Gastrocnemius medialis (tissue), 4 donors: ENCODE data around the gene MTG2. TPM values are rescaled to one million over a fixed set of nuclear protein-coding genes. Genes with fewer than 3 reads are reported as not detected.

Experiments used
- ATAC-seq, 2 donors: fragments of 150-250 bp; one replicate each; pipeline ENCODE4 v1.9.1; 2016
- DNase-seq, 2 donors: peaks; one replicate each; pipeline ENCODE4 v3.0.0-alpha.2; 2019
- H3K27ac ChIP-seq, 4 donors: fragments of 200-600 bp; sonication (generic); 1 replicate in 1 of 4; 2 replicates in 3 of 4; pipeline ENCODE4 v1.5.1; 2016 to 2018; ENCODE audit warnings: mild to moderate bottlenecking in 2 of 4, moderate library complexity in 1 of 4
- H3K27me3 ChIP-seq, 3 donors: fragments of 200-600 bp; sonication (generic) in 2 of 3; 1 replicate in 1 of 3; 2 replicates in 2 of 3; pipeline versions ENCODE4 v1.5.1 to v1.6.0; 2016 to 2019; ENCODE audit warnings: mild to moderate bottlenecking in 1 of 3, moderate library complexity in 1 of 3
- H3K36me3 ChIP-seq, 2 donors: fragments of 200-600 bp; sonication (generic) in 1 of 2; one replicate each; pipeline ENCODE4 v1.5.1; 2017 to 2018
- H3K4me1 ChIP-seq, 2 donors: fragments of 200-600 bp; sonication (generic) in 1 of 2; one replicate each; pipeline ENCODE4 v1.5.1; 2016 to 2017; ENCODE audit warnings: mild to moderate bottlenecking in 2 of 2
- H3K4me3 ChIP-seq, 4 donors: fragments of 200-600 bp; sonication (generic) in 3 of 4; 1 replicate in 1 of 4; 2 replicates in 3 of 4; pipeline ENCODE4 v1.5.1; 2016 to 2019; ENCODE audit warnings: mild to moderate bottlenecking in 2 of 4
- H3K9me3 ChIP-seq, 3 donors: fragments of 200-600 bp; sonication (generic) in 2 of 3; 1 replicate in 1 of 3; 2 replicates in 2 of 3; pipeline ENCODE4 v1.5.1; 2016 to 2019
- CTCF ChIP-seq, 5 experiments: fragments of 450-650 bp in 3 of 5; fragments of 200-600 bp in 2 of 5; sonication (generic) in 2 of 5; IDR thresholded peaks in 4 of 5; conservative IDR thresholded peaks in 1 of 5; 1 replicate in 4 of 5; 2 replicates in 1 of 5; pipeline ENCODE4 v1.5.1; 2016 to 2019; ENCODE audit warnings: antibody characterized with exemption in 5 of 5, mild to moderate bottlenecking in 3 of 5, moderate library complexity in 3 of 5
- POLR2A ChIP-seq, 2 donors: fragments of 450-650 bp; IDR thresholded peaks; one replicate each; pipeline ENCODE4 v1.6.1; 2017; ENCODE audit warnings: antibody characterized with exemption in 2 of 2, mild to moderate bottlenecking in 2 of 2, moderate library complexity in 2 of 2
- in situ Hi-C, 4 donors: fragments of 200-750 bp; cut with MboI; loops; one replicate each; pipeline versions ENCODE4 v1.15.0 to v1.8.0; 2017; ENCODE audit warnings: low sequenced_read_pairs in 4 of 4
- intact Hi-C: fragments of 100-400 bp; cut with DNase I; formaldehyde crosslinking; loops from one replicate; pipeline ENCODE4 v1.15.1; 2023; ENCODE audit warnings: low total_unique reads
- total RNA-seq, 4 donors: library from RNA; depleted of rRNA; stranded (reverse); fragments of >200 nt; gene quantifications; one replicate each; pipeline versions ENCODE4 v1.1.0 to v1.2.3, GENCODE V29; 2016

Gene MTG2
- total RNA-seq, 4 donors from 2014 or later: 21.0 to 50.8 (median 29.3) TPM

GRCh38 chr20:62217913-62218773, 35.3 kb downstream of the MTG2 start:
- ATAC-seq (no peak), DNase-seq (no peak)
- H3K27me3 ChIP-seq: peaks cover 68 to 78% (median 72%) of the 10 kb centered on the region in 3 donors
- in situ Hi-C loops (no loop called here), intact Hi-C loops (no loop called here)
- peaks cover 4 to 18% of the 10 kb centered on the region in 2 donors for H3K4me1 ChIP-seq
- no peak overlapping the region for H3K27ac ChIP-seq
- no peak for TF ChIP-seq CTCF (IDR thresholded peaks at IDR 0.05 in 4 of 5, conservative IDR thresholded peaks at IDR 0.05 in 1 of 5)
- TF ChIP-seq POLR2A (IDR thresholded peaks at IDR 0.05): no peak
- H3K9me3 ChIP-seq: no peaks in the 10 kb centered on the region
- H3K4me3 ChIP-seq: no peak overlapping the region
- no peaks in the 10 kb centered on the region for H3K36me3 ChIP-seq

GRCh38 chr20:62219101-62219991, 36.5 kb downstream of the MTG2 start:
- TF ChIP-seq POLR2A (IDR thresholded peaks at IDR 0.05) (no peak), CTCF (IDR thresholded peaks at IDR 0.05 in 4 of 5, conservative IDR thresholded peaks at IDR 0.05 in 1 of 5) (no peak)
- Histone ChIP-seq H3K27ac (no peak overlapping the region), H3K4me1 (peaks cover 4 to 18% of the 10 kb centered on the region in 2 donors), H3K27me3 (peaks cover 65 to 72% (median 66%) of the 10 kb centered on the region in 3 donors), H3K36me3 (no peaks in the 10 kb centered on the region), H3K4me3 (peak overlapping the region in 3 of 4 donors; percentile 17 to 32 (median 31)), H3K9me3 (no peaks in the 10 kb centered on the region)
- in situ Hi-C loops: no loop called here
- intact Hi-C loops: no loop called here
- DNase-seq: no peak
- peak; percentile 28 to 33 for ATAC-seq

- Histone ChIP-seq H3K4me3 (peak within 1 kb of the TSS in 3 of 4 donors; percentile 17 to 32 (median 31)), H3K9me3 (no peaks in the 10 kb centered on the region), H3K27ac (no peak within 1 kb of the TSS), H3K4me1 (peaks cover 4 to 18% of the 10 kb centered on the region in 2 donors), H3K27me3 (peaks cover 57 to 64% (median 63%) of the 10 kb centered on the region in 3 donors), H3K36me3 (no peaks in the 10 kb centered on the region)
- ATAC-seq: peak; percentile 72
- in situ Hi-C loops: no loop called here
- TF ChIP-seq CTCF (IDR thresholded peaks at IDR 0.05 in 4 of 5, conservative IDR thresholded peaks at IDR 0.05 in 1 of 5) (no peak), POLR2A (IDR thresholded peaks at IDR 0.05) (no peak)
- no peak for DNase-seq
- intact Hi-C loops: no loop called here
Measured at GRCh38 chr20:62219992-62220665, 37.3 kb downstream of the MTG2 start, which contains the start of gene HRH3. Gene HRH3, minus strand, starts transcription at chr20:62220278. Its CDS starts 308 bp downstream, at chr20:62219970.
